ENCODE measurements around the gene BST1. TPM values are rescaled to one million over a fixed set of nuclear protein-coding genes. Genes with fewer than 3 reads are reported as not detected.

The BST1 gene
- polyA plus RNA-seq, 3 donors = 140 to 297 (median 266) TPM

DNA sequence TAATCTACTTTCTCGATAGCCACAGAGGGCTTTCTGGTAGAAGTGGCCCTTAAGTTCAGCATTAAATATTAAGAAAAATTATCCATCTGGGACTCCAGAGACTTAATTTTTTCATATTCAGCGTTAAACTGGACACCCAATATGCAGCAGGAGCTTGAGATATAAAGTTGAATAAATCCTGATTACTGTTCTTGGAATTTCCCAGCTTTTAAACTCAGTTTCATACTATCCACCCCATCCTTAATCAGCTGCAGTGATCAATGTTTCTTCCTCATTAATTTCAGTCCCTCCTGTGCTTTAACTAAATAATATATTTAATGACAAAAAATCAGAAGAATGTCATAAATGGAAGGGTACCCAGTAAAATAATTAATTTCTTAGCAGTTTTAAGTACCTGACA is 44.1 kb upstream of the BST1 start:
- Histone ChIP-seq H3K27ac (ENCODE audit: low read depth in 1 of 2, low read length in 2 of 2) (peak overlapping the region; percentile 63 to 97), H3K36me3 (replicated peaks in 1 of 2; ENCODE audit: control insufficient read depth in 1 of 2, insufficient read depth in 2 of 2, low read length in 2 of 2) (no peaks in the 10 kb centered on the region), H2AFZ (ENCODE audit: insufficient read depth, low read depth, low read length, poor library complexity, severe bottlenecking) (no peak overlapping the region), H3K4me3 (replicated peaks in 1 of 3; ENCODE audit: low read depth in 2 of 3, low read length in 3 of 3) (peak overlapping the region; percentile 46 to 98 (median 72)), H3K4me2 (replicated peaks; ENCODE audit: extremely low read depth, low read length, poor library complexity, severe bottlenecking) (peak overlapping the region; percentile 97), H3K27me3 (ENCODE audit: control insufficient read depth in 2 of 2, insufficient read depth in 2 of 2, low read length in 2 of 2) (no peaks in the 10 kb centered on the region), H3K79me2 (ENCODE audit: insufficient read depth, low read length) (peaks cover 93% of the 10 kb centered on the region), H3K9ac (ENCODE audit: insufficient read depth, low read length, poor library complexity, severe bottlenecking) (peak overlapping the region; percentile 42), H3K9me3 (replicated peaks in 1 of 2; ENCODE audit: control insufficient read depth in 1 of 2, insufficient read depth in 1 of 2, low read length in 2 of 2) (no peaks in the 10 kb centered on the region), H3K4me1 (ENCODE audit: control insufficient read depth in 1 of 2, insufficient read depth in 2 of 2, low read length in 2 of 2) (peaks cover 74 to 85% of the 10 kb centered on the region in 2 donors), H4K20me1 (ENCODE audit: insufficient read depth, low read length) (no peaks in the 10 kb centered on the region)
- Mint-ChIP-seq H3K27me3 (ENCODE audit: low read depth in 3 of 3) (no peaks in the 10 kb centered on the region), H3K4me3 (peak overlapping the region; percentile 80 to 96), H3K4me1 (peaks cover 66% of the 10 kb centered on the region), H3K9me3 (no peaks in the 10 kb centered on the region), H3K27ac (peak overlapping the region; percentile 95 to 99 (median 99)), H3K36me3 (peaks cover 6 to 14% of the 10 kb centered on the region in 2 donors)
- DNase-seq = peak in 1 of 3 donors; percentile 21
- TF ChIP-seq, protein P1, sequence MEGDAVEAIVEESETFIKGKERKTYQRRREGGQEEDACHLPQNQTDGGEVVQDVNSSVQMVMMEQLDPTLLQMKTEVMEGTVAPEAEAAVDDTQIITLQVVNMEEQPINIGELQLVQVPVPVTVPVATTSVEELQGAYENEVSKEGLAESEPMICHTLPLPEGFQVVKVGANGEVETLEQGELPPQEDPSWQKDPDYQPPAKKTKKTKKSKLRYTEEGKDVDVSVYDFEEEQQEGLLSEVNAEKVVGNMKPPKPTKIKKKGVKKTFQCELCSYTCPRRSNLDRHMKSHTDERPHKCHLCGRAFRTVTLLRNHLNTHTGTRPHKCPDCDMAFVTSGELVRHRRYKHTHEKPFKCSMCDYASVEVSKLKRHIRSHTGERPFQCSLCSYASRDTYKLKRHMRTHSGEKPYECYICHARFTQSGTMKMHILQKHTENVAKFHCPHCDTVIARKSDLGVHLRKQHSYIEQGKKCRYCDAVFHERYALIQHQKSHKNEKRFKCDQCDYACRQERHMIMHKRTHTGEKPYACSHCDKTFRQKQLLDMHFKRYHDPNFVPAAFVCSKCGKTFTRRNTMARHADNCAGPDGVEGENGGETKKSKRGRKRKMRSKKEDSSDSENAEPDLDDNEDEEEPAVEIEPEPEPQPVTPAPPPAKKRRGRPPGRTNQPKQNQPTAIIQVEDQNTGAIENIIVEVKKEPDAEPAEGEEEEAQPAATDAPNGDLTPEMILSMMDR (IDR thresholded peaks at IDR 0.05) = no peak
- WGBS (ENCODE audit: insufficient coverage) = no CpG with 5 or more reads among the region's 2 CpGs
- intact Hi-C loops (cut with micrococcal nuclease) = loop anchor here (5.0 kb wide), 2 partner anchors 34 to 656 kb away; partner anchors contain the start of gene CPEB2 (in 1 of the 2)

DNA sequence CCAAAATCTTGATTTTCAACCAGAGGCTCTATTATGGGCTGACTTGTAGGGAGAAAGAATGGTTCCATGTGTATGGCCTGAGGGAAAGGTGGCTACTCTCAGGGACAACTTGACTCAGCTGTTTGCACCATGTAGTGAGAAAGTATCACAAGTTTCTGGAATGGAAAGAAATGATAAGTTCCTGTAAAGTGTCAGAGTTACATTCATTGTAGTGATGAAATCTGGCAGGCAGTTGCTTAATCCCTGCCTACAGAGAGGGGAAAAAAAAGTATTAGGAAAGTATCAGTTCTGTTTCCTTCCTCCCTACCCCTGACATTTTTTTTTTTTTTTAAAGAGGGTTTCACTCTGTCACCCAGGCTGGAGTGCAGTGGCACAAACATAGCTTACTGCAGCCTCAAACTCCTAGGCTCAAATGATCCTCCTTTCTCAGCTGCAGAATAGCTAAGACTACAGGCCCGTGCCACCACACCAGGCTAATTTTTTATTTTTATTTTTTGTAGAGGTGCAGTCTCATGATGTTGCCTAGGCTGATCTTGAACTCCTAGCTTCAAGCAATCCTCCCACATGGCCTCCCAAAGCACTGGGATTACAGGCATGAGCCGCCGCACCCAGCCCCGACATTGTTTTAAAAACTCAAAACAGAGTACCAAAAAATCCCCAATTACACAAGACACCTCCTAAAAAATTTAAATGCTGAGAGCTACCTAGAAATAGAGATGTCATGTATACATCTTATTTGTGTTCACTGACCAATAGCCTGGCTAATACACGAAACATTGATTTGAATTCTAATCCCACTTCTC is 42.9 kb upstream of the BST1 start:
- Histone ChIP-seq H3K4me3 (replicated peaks in 1 of 3; ENCODE audit: low read depth in 2 of 3, low read length in 3 of 3) (peak overlapping the region; percentile 46 to 98 (median 72)), H3K79me2 (ENCODE audit: insufficient read depth, low read length) (peaks cover 93% of the 10 kb centered on the region), H3K9me3 (replicated peaks in 1 of 2; ENCODE audit: control insufficient read depth in 1 of 2, insufficient read depth in 1 of 2, low read length in 2 of 2) (no peaks in the 10 kb centered on the region), H2AFZ (ENCODE audit: insufficient read depth, low read depth, low read length, poor library complexity, severe bottlenecking) (no peak overlapping the region), H3K27ac (ENCODE audit: low read depth in 1 of 2, low read length in 2 of 2) (peak overlapping the region; percentile 88 to 97), H4K20me1 (ENCODE audit: insufficient read depth, low read length) (no peaks in the 10 kb centered on the region), H3K4me2 (replicated peaks; ENCODE audit: extremely low read depth, low read length, poor library complexity, severe bottlenecking) (peak overlapping the region; percentile 97), H3K9ac (ENCODE audit: insufficient read depth, low read length, poor library complexity, severe bottlenecking) (peak overlapping the region; percentile 36), H3K4me1 (ENCODE audit: control insufficient read depth in 1 of 2, insufficient read depth in 2 of 2, low read length in 2 of 2) (peaks cover 86 to 96% of the 10 kb centered on the region in 2 donors), H3K36me3 (replicated peaks in 1 of 2; ENCODE audit: control insufficient read depth in 1 of 2, insufficient read depth in 2 of 2, low read length in 2 of 2) (no peaks in the 10 kb centered on the region), H3K27me3 (ENCODE audit: control insufficient read depth in 2 of 2, insufficient read depth in 2 of 2, low read length in 2 of 2) (no peaks in the 10 kb centered on the region)
- WGBS (ENCODE audit: insufficient coverage) = no CpG with 5 or more reads among the region's 5 CpGs
- intact Hi-C loops (cut with micrococcal nuclease) = loop anchor here (5.0 kb wide), 2 partner anchors 32 to 658 kb away; partner anchors contain the start of gene CPEB2 (in 1 of the 2)
- H3K27me3 Mint-ChIP-seq (ENCODE audit: low read depth in 3 of 3) = no peaks in the 10 kb centered on the region
- H3K36me3 Mint-ChIP-seq = peaks cover 7 to 11% of the 10 kb centered on the region in 2 donors
- no peaks in the 10 kb centered on the region for H3K9me3 Mint-ChIP-seq
- peak; percentile 93 to 98 (median 97) for DNase-seq
- peak overlapping the region; percentile 95 to 99 (median 99) for H3K27ac Mint-ChIP-seq
- peaks cover 76% of the 10 kb centered on the region for H3K4me1 Mint-ChIP-seq
- TF ChIP-seq, protein P1 (IDR thresholded peaks at IDR 0.05) = no peak
- peak overlapping the region; percentile 76 to 80 for H3K4me3 Mint-ChIP-seq
